NK-92 (cell line): Measurements from ENCODE around the gene EIF4G1.
A peak's percentile ranks its signal among the peaks of the same experiment; 100 is the strongest.
"Not testable (repeated sequence)": the region's sequence is repeated elsewhere in the genome, so short reads cannot be mapped to it uniquely, and the experiment has no call there.

Experiments
- DNase-seq: peaks from one replicate; lab custom pipeline; 2025; ENCODE audit not compliant: unreplicated experiment; lab: John Stamatoyannopoulos, UW

The EIF4G1 gene

GRCh38 chr3:184314363-184314699 is at the start of gene EIF4G1:
EIF4G1 (plus strand) TSS chr3:184314606; CDS start chr3:184315797, 1,191 bp downstream.
- DNase-seq = peak; percentile 70

- not testable (repeated sequence) for DNase-seq
Measured at GRCh38 chr3:184267249-184267648, 47.2 kb upstream of the EIF4G1 start.

- DNase-seq = no peak
Measured at GRCh38 chr3:184272269-184272668, 42.1 kb upstream of the EIF4G1 start.

- no peak for DNase-seq
Measured at GRCh38 chr3:184275381-184275701, 39.1 kb upstream of the EIF4G1 start.

GRCh38 chr3:184275961-184276910 is 38.2 kb upstream of the EIF4G1 start, which contains the start of gene ECE2:
ECE2 (plus strand) TSS chr3:184276022; CDS start chr3:184276154, 132 bp downstream.
- DNase-seq = no peak

- DNase-seq = no peak
Measured at GRCh38 chr3:184277366-184277765, 37.0 kb upstream of the EIF4G1 start.

GRCh38 chr3:184282941-184283340 is 31.5 kb upstream of the EIF4G1 start:
- no peak for DNase-seq

GRCh38 chr3:184283681-184284080 is 30.7 kb upstream of the EIF4G1 start:
- DNase-seq = no peak

GRCh38 chr3:184284696-184285095 is 29.7 kb upstream of the EIF4G1 start:
- no peak for DNase-seq

- DNase-seq = no peak
Measured at GRCh38 chr3:184289426-184289938, 24.9 kb upstream of the EIF4G1 start.

- DNase-seq = no peak
Measured at GRCh38 chr3:184290331-184290730, 24.1 kb upstream of the EIF4G1 start.

GRCh38 chr3:184291044-184291737 is 23.2 kb upstream of the EIF4G1 start:
- DNase-seq = no peak

GRCh38 chr3:184291738-184292445 is 22.5 kb upstream of the EIF4G1 start:
- DNase-seq = no peak

- no peak for DNase-seq
Measured at GRCh38 chr3:184295771-184296170, 18.6 kb upstream of the EIF4G1 start.

GRCh38 chr3:184296616-184297015 is 17.8 kb upstream of the EIF4G1 start:
- DNase-seq = no peak

GRCh38 chr3:184298759-184299487 is 15.5 kb upstream of the EIF4G1 start, which contains the start of gene PSMD2:
PSMD2 (plus strand) TSS chr3:184299241; CDS start chr3:184299267, 26 bp downstream.
- peak; percentile 94 for DNase-seq

GRCh38 chr3:184299488-184300377 is 14.7 kb upstream of the EIF4G1 start:
- DNase-seq = no peak

GRCh38 chr3:184300378-184300720 is 14.1 kb upstream of the EIF4G1 start:
- DNase-seq = no peak

GRCh38 chr3:184305577-184305976 is 8.8 kb upstream of the EIF4G1 start:
- no peak for DNase-seq
